NCI-H2081 (cell line): ENCODE results near the gene RRAS2.
"Not testable (repeated sequence)": the region's sequence is repeated elsewhere in the genome, so short reads cannot be mapped to it uniquely, and the experiment has no call there.

ENCODE experiments used
- DNase-seq, 2 experiments: peaks; one replicate each; lab custom pipeline; 2025; lab: John Stamatoyannopoulos, UW

The RRAS2 gene

DNA sequence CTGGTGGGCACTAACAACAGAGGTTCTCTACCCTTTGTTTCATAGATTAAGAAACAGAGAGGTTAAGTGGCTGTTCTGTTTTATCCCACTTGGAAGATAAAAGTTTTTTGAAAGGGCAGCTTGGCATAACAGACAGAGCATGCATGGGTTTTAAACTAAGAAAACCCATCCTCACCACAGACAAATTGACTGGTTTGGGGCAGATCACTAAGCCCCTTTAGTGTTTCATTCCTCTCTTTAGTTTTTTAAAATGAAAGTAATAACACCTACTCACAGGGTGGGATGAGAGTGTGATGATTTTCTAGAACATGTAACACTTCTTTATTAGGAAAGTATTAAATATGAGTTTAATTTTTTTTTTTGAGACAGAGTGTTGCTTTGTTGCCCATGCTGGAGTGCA, 12.3 kb upstream of the RRAS2 start:
- DNase-seq: no peak

DNA sequence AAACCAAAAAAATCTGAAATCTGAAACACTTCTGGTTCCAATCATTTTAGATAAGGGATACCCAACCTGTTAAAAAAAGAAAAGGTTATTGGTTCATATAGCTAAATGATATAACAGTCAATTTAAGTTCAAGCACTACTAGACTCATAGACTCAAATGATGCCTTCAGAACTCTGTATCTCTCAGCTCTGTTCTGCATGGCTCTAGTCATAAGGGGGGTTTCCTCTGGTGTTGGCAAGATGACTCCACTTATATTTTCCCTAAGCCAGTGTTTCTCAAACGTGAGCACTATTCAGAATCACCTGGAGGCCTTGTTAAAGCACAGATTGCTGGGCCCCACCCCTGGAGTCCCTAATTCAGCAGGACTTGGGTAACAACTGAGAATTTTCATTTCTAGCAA, 11.5 kb upstream of the RRAS2 start:
- DNase-seq: no peak

DNA sequence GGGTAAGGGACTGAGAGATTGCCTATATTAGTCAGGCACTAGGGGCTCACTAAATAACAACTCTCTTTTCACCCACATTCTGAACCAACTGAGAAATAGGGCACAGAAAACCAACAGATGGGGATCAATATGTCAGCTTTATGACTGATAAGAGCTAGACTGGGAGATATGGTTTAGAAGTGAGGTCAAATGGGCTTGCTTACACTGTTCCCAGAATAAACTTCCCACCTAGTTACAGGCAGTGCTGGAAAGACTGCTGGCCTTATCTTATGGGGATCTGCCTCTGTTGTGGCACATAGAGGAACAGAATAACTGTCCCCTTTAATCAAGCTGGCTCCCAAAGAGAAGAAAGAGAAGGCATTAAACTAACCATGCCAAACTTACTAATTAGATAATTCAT, 10.6 kb upstream of the RRAS2 start:
- no peak for DNase-seq

DNA sequence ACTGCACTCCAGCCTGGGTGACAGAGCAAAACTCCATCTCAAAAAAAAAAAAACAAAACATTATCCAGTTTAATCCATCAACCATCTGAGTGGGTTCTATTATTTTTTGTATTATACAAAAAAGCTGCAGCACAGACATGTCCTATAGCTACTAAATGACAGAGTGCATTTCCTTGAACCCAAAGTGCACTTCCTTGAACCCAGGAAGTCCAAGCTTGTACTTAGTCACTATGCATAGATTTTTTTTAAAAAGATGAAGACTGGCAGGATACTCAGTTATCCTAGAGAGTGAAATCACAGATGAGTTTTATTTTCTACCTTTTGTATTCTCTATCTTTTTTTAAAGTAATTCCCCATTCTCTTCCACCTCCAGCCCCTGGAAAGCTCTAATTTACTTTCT, 8.0 kb upstream of the RRAS2 start:
- no peak for DNase-seq

DNA sequence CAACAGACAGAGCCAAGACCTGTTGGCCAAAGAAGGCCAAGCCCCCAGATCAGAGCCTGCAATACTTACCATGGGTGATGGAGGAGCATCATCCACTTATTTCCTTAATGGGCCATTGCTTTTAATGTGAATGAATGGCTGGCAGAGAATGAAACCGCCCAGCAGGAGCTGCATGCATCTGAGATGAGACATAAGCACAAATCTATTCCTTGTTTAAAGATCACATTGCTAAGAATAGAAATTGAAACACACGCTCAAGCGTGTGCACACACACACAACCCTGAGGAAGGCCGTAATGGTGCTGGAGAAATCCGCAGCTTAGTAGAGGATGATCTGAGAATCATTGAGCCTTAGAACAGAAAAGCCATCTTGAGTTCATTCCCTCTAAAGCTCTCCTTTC, 5.3 kb upstream of the RRAS2 start:
- DNase-seq: no peak

DNA sequence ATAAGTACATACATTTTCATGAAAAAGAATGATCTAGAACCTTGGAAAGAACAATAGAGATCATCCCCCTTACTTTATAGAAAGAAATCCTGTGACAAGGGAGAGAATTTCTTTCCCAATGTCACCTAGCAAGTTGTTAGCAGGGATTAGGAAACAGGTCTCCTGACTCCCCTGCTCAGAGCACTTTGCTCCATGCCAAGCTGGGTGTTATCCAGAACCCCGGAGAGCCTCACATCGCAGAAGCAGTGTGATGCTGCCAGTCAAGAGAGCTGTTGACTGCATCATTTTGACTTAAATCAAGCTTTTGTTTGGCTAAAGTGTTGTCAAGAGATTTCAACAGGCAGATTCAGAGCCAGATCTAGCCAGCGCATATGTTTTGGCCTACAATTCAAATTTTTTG, 3.6 kb upstream of the RRAS2 start:
- DNase-seq: no peak

DNA sequence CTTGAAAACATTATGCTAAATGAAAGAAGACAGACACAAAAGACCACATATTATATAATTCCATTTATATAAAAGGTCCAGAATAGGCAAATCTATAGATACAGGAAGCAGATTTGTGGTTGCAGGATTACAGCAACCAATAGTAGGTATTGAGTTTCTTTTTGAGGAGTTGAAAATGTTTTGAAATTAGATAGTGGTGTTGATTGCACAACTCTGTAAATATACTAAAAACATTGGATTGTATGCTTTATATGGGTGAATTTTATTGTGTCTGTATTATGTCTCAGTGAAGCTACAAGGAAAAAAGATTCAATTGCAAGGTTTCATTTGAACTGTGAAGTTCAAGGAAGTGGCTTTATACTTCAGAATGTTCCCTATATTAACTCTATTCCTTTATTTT, 3.0 kb upstream of the RRAS2 start:
- DNase-seq: no peak

DNA sequence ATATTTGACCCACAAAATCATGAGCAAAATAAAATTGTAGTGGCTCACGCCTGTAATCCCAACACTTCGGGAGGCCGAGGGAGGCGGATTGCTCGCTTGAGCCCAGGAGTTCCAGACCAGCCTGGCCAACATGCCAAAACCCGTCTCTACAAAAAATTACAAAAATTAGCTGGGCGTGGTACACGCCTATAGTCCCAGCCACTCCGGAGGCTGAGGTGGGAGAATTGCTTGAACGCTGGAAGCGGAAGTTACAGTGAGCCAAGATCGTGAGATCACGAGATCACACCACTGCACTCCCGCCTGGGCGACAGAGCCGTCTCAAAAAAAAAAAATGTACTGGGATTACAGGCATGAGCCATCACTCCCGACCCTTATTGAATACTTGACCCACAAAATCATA, 2.0 kb upstream of the RRAS2 start:
- no peak for DNase-seq

DNA sequence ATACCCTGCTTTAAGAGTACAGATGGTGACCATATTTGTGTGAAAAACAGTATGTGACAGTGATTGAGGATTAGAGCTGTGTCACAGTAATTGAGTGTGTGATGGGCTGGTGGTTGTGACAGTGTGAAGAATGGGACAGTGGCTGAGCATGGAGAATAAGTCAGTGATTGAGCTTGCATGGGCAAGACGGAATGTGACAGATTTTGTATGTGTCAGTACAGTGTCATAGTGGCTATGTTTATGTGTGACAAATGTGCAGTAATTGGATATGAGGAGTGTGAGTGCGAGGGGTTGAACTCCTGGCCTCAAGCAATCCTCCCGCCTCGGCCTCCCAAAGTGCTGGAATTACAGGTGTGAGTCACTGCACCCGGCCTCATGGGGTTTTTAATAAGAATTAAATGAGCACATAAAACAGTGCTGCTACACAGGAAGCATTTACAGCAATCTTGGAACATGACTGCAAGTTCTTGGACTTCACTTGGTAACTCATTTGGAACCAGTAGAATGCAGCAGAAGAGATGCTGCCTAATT, 583 bp upstream of the RRAS2 start:
- no peak for DNase-seq

DNA sequence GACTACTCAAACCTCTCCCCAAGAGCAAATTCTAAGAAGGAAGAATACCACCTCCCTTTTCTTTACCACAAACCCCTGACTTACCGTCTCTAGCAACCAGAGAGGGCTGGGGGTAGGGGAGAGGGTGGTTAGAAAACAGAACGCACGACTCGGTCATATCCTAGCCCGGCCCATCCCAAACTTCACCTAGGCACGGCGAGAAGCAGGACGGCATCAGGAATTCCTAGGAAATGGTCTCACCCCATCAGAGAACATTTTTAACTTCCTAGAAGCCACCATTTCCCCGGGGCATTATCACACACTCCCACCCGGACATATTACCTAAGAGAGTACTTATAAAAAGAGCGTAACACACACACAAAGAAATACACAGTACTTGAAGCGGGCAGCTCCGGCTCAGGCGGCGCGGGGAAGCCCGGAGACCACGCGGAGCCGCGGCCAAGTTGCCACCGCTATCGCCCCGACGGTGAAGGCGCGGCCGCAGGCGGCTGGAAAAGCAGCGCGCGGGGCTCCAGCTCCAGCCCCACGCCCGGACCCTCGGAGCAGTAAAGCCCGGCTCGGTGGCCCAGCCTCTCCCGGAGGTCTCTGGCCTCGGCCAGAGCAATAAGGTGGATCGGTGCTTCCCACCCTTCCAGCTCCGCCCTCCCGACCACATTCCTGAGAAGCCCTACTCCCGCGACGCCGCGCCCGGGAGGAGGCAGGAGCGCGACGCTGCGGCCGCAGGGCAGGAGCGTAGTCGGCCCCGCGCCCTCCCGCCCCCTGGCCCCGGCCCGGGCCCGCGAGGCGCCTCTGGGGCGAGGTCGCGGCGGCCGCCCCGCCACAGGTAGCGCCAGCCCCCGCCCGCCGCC, 878 bp downstream of the RRAS2 start:
- peak; percentile 31 to 35 for DNase-seq

DNA sequence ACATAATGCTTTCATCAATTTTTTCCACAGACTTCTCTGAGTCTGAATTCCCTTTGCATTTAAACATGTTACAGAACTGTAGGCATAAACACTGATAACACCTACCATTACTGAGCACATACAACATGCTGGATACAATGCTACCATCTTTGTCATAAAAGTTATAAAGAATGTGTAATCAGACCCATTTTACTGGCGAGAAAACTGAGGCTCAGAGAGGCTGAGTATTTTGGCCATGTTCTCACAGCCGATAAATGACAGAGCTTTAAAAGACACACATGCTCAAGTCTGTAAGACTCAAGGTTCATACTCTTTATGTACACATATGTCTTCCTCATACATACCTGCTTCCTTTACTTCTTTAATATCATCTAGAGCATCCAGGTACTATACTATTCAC, 2.6 kb downstream of the RRAS2 start:
- DNase-seq: no peak

DNA sequence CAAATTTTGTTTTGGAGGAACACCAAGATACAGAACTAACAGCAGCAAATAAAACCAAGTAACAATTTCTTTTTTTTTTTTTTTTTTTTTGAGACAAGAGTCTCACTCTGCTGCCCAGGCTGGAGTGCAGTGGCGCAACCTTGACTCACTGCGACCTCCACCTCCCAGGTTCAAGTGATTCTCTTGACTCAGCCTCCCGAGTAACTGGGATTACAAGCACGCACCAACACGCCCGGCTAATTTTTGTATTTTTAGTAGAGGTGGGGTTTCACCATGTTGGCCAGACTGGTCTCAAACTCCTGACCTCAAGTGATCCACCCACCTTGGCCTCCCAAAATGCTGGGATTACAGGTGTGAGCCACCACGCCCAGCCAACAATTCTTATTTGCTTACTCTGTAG, 4.4 kb downstream of the RRAS2 start:
- DNase-seq: not testable (repeated sequence)

DNA sequence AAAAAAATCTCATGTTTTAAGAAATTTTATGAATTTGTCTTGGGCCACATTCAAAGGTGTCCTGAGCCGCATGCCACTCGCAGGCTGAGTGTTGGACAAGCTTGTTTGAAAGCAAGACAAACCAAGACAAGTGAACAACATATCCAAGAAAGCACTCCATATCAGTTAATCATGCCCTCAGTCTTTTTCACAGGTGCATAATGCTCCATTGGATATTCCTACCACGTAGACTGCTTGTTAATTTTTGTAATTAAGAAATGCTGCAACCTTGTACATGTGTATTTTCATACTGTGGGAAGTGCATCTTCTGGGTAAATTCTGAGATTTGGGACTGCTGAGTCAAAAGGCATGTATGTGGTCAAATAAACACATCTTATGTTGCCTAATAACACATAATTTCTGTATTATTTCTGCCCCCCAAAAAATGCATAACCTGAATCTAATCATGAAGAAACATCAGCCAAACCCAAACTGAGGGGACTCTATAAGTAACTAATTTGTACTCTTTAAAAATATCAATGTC, 8.2 kb downstream of the RRAS2 start:
- no peak for DNase-seq

DNA sequence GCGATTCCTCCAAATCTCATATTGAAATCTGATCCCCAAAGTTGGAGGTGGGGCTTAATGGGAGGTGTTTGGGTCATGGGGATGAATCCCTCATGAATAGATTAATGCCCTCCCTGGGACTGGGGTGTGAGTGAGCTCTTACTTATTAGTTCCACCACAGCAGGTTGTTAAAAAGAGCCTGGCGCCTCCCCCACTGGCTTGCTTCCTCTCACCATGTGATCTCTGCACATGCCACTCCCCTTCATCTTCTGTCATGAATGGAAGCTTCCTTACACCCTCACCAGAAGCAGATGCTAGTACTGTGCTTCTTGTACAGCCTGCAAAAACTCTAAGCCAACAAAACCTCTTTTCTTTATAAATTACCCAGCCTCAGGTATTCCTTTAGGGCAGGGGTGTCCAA, 8.8 kb downstream of the RRAS2 start:
- DNase-seq: no peak

DNA sequence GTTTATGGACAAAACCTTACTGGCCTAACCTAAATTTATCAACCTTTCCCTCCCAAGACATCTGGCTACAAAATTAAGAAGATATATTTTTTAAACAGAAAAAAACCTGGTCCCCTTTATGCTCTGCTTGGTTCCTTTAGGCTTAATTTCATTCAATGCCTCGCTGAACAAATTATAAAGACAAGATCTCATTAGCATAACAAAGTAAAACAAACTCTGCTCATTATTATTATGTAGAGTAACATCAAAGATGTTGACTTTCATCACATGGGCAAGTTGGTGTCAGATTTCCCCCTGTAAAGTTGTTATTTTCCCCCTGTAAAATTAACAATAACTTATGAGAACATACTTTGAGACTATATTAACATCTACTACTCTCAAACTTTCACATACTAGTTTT, 11.0 kb downstream of the RRAS2 start:
- DNase-seq: peak in 1 of 2 experiments; percentile 24

DNA sequence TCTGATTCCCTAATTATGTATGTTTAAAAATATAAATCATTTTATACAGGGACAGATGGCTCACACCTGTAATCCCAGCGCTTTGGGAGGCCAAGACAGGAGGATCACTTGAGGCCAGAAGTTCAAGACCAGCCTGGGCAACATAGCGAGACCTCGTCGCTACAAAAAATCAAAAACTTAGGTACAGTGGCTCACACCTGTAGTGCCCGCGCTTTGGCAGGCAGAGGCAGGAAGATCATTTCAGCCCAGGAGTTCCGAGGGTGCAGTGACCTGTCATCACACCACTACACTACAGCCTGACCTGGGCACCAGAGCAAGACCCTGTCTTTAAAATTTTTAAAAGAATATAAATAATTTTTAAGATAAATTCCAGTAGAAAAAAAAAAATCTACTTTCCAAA, 11.5 kb downstream of the RRAS2 start:
- DNase-seq: no peak

DNA sequence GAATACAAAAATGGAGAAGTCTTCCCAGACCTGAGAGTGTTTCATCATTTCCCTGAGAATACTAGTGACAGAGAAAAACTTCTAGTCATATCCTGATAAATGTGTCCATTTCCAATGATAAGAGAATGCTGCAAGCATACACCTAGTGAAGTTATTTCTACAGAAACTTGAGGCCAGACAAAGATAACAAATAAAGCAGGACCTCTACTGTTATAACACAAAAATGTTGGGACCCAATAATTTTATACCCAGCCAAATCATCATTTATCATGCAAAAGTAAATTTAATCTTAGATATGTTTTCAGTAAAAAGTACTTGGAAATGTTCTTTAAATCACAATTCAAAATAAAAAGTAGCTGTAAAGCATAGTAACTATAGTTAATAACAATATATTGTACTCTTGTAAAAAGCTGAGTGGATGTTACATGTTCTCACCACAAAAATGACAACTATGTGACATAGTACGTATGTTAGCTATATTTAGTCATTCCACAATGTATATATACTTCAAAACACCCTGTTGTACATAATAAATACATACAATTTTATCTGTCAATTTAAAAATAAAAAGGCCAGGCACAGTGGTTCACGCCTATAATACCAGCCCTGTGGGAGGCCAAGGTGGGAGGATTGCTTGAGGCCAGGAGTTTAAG, 12.6 kb downstream of the RRAS2 start:
- DNase-seq: no peak

DNA sequence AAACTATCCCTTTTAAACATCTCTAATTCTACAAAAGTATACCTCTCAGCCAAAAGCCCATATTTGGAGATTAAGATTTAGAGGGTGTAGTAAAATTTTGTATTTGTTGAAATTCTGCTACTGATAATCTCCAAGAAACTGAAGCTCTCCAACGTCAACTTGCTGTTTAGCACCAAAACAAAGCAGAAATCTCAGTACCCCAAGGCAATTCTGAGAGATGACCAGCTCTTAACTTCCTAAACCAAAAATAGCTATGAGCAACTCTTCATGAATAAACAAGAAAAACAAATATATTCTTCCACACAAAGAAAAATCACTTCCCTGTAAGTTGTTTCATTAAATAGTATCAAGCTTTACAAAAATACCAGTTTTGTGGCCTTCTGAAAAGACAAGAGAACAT, 13.3 kb downstream of the RRAS2 start:
- DNase-seq: no peak

DNA sequence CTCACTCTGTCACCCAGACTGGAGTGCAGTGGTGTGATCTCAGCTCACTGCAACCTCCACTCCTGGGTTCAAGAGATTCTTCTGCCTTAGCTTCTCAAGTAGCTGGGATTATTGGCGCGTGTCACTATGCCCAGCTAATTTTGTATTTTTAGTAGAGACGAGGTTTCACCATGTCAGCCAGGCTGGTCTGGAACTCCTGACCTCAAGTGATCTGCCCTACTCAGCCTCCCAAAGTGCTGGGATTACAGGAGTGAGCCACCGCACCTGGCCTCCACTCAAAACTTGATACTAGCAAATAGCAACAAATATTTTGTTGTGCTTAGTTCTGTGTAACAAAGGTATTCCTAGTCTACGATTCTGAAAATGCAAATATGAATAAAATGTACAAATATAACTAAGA, 14.0 kb downstream of the RRAS2 start:
- not testable (repeated sequence) for DNase-seq

DNA sequence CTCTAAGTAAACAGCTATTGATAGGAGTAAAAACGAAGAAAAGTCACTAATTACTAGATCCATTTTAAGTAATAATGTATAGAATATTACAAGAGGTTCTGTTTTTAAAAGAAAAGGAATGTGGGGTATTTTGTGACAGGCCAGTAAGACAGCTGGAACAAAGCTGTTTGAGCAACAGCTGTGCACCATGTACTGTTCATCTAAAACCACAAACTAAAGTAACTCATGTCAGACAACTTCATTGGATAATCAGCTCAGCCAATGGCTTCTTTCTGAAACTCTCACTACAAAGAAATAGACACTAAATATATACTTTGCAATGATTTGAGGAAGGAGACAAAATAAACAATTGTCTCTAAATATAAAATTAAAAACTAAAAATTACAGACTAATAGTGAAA, 16.1 kb downstream of the RRAS2 start:
- DNase-seq: no peak

DNA sequence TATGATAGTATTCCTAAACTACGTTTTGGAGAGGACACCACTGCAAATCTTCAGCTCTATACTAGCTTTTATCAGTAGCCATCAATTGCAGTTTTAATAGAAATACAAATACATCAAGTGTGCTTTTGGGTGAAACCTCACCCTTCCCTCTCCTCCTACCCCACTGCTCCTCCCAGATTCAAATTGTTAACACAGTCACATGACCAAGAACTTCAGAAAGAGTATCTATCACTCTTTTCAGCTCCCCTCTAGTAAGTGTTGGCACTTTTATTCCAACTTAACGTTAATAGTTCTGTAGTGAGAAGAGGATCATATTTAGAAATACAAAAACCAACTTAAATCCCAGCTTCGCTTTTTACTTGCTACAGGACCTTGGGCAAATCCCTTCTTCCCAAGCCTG, 17.0 kb downstream of the RRAS2 start:
- no peak for DNase-seq

DNA sequence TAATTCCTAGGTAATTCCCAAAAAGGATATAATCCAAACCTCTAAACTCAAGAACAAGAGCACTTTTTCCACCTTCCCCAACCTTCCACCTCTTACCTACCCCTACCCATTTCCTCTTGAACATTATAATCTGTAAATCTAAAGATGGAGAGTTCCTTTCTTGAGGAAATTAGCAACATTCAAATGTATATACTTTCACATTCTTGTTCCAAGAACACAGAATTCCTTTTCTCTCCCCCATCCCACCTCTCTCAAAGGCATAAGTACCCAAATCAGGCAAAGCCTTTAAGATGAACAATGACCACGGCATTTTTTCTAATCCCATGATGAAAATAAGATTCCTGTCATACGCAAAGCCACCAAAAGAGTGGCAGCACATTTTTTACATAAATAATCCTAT, 18.3 kb downstream of the RRAS2 start:
- DNase-seq: no peak

DNA sequence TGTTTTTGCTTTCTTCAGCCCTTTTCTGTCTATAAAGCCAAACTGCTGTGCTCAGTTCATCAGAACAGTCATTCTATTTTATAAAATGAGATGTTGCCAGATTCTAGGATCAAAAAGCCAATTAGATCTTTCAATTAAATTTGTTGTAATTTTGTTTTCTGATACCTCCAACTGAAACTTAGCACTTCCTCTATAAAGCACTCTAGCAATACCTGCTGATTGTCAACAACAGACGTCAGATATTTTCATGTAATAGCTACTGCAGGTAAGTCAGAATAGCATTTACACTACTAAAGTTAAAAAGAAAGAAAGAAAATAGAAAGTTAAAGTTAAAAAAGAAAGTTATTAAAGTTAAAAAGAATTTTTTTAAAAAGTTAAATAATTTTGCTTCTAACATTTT, 19.6 kb downstream of the RRAS2 start:
- no peak for DNase-seq
